Endodermal cell (in vitro differentiated cells): ENCODE data around the gene FANK1. TPM values are rescaled to one million over a fixed set of nuclear protein-coding genes. Genes with fewer than 3 reads are reported as not detected.
"Not testable (repeated sequence)": the region's sequence is repeated elsewhere in the genome, so short reads cannot be mapped to it uniquely, and the experiment has no call there.

Source experiments
- DNase-seq: peaks from one replicate; pipeline ENCODE4 v3.0.0-alpha.2; 2017
- H3K27ac ChIP-seq: 2 replicates; pipeline ENCODE4 v1.5.1; 2013; ENCODE audit warnings: mild to moderate bottlenecking, low read depth, low read length, moderate library complexity
- H3K27me3 ChIP-seq: 2 replicates; pipeline ENCODE4 v1.6.1; 2013; ENCODE audit warnings: mild to moderate bottlenecking, low read length, moderate library complexity; ENCODE audit not compliant: insufficient read depth, control insufficient read depth, poor library complexity, severe bottlenecking
- H3K36me3 ChIP-seq: 2 replicates; pipeline ENCODE4 v1.7.0; 2013; ENCODE audit warnings: mild to moderate bottlenecking, low read length, moderate library complexity; ENCODE audit not compliant: control insufficient read depth, insufficient read depth
- H3K4me1 ChIP-seq: one replicate; pipeline ENCODE4 v1.7.0; 2013; ENCODE audit warnings: low read length; ENCODE audit not compliant: control insufficient read depth, insufficient read depth
- H3K4me3 ChIP-seq: 2 replicates; pipeline ENCODE4 v1.5.1; 2013; ENCODE audit warnings: mild to moderate bottlenecking, low read length, moderate library complexity
- H3K9ac ChIP-seq: 2 replicates; pipeline ENCODE4 v1.6.1; 2013; ENCODE audit warnings: mild to moderate bottlenecking, low read length, moderate library complexity; ENCODE audit not compliant: poor library complexity, severe bottlenecking; ENCODE audit errors: extremely low read depth
- H3K9me3 ChIP-seq: 2 replicates; pipeline ENCODE4 v1.6.1; 2013; ENCODE audit warnings: mild to moderate bottlenecking, low read length, moderate library complexity; ENCODE audit not compliant: control insufficient read depth
- H3K27ac Mint-ChIP-seq: 2 replicates; pipeline ENCODE4 v1.8.0; 2020; ENCODE audit warnings: mixed read lengths
- H3K27me3 Mint-ChIP-seq: 2 replicates; pipeline ENCODE4 v1.8.0; 2021; ENCODE audit warnings: mild to moderate bottlenecking, mixed read lengths; ENCODE audit not compliant: insufficient read depth
- H3K36me3 Mint-ChIP-seq: 2 replicates; pipeline ENCODE4 v1.8.0; 2020; ENCODE audit warnings: low read depth, mixed read lengths
- H3K4me1 Mint-ChIP-seq: 2 replicates; pipeline ENCODE4 v1.8.0; 2020; ENCODE audit warnings: mixed read lengths
- H3K4me3 Mint-ChIP-seq: 2 replicates; pipeline ENCODE4 v1.8.0; 2020; ENCODE audit warnings: mild to moderate bottlenecking, moderate library complexity, mixed read lengths
- H3K9me3 Mint-ChIP-seq: 2 replicates; pipeline ENCODE4 v1.8.0; 2020; ENCODE audit warnings: mild to moderate bottlenecking, mixed read lengths
- WGBS, 2 experiments: methylation state at CpG; one replicate each; pipeline versions ENCODE4 v1.1.5 to v1.1.7; 2013; ENCODE audit warnings: missing lambda C conversion rate in 2 of 2, mixed read lengths in 1 of 2; ENCODE audit not compliant: insufficient coverage in 1 of 2, insufficient read length in 1 of 2; 5-methylcytosine and 5-hydroxymethylcytosine counted together
- total RNA-seq, 2 donors: library from RNA; stranded (reverse); fragmentation: NEBNext Ultra II Directional in 1 of 2; extraction: Animal tissue kit (Norgen Biotek cat#: 25700) in 1 of 2; gene quantifications; 2 replicates in 1 of 2; 3 replicates in 1 of 2; pipeline ENCODE4 v1.2.1, GENCODE V29; 2021

The FANK1 gene
- total RNA-seq, 2 donors from 2014 or later: 7.7 to 10.0 TPM

DNA sequence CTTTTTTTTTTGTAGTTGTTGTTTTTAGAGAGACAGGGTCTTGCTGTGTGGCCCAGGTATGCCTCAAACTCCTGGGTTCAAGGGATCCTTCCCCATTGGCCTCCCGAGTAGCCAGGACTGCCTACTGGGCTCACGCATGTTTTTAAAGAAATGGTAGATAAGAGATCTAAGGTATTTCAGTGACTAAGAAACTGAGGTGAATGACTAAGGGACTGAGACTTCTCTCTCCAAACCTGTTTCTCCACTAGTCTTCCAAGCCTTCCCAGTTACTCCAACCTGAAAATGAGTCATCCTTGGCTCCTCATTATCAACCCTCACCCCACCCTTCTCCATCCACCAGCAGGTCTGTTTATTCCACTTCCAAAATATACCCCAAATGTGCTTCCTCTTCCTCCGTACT is 4.6 kb downstream of the FANK1 start:
- H3K4me3 Mint-ChIP-seq, H3K36me3 ChIP-seq, H3K9me3 ChIP-seq, H3K4me1 ChIP-seq, H3K9ac ChIP-seq, H3K27ac ChIP-seq, H3K27me3 Mint-ChIP-seq, H3K27me3 ChIP-seq, H3K4me3 ChIP-seq: not testable (repeated sequence)
- peak overlapping the region; percentile 40 for H3K27ac Mint-ChIP-seq
- WGBS, 2 experiments: 87% methylated on average over 2 of the region's 3 CpGs; no CpG with 5 or more reads in 1 of the 2 experiments
- peak; percentile 66 for DNase-seq
- peaks cover 11% of the 10 kb centered on the region for H3K36me3 Mint-ChIP-seq
- peaks cover 16% of the 10 kb centered on the region for H3K9me3 Mint-ChIP-seq
- H3K4me1 Mint-ChIP-seq: peaks cover 16% of the 10 kb centered on the region

DNA sequence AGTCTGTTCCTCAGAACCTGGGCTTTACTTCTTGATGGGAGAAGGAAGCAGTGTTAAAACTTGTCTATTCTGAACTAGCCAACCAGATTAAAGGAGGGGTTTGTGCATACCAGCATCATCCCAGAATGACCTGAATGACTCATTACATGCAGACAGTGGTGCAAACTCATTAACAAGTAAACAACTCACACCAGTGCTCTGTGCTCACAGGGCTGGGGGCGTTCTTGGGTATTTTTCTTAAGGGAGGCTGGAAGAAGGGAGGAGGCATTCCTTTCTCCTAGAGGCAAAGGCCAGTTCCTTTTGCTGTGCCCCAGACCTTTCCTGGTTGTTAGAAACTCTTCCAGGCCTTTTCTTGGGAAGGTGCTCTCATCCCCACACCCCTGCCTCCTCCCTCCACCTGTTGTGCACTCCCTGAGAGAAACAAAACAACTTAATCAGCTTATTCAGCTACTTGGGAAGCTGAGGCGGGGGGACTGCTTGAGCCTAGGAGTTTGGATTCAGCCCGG is 6.8 kb downstream of the FANK1 start:
- not testable (repeated sequence) for H3K27ac Mint-ChIP-seq, H3K27ac ChIP-seq, H3K4me1 ChIP-seq, H3K36me3 ChIP-seq, H3K27me3 Mint-ChIP-seq, H3K9me3 ChIP-seq, H3K27me3 ChIP-seq, H3K4me3 Mint-ChIP-seq, H3K9ac ChIP-seq, H3K4me3 ChIP-seq
- peak; percentile 84 for DNase-seq
- Mint-ChIP-seq H3K36me3 (peaks cover 21% of the 10 kb centered on the region), H3K9me3 (peaks cover 21% of the 10 kb centered on the region), H3K4me1 (peaks cover 11% of the 10 kb centered on the region)
- 74% methylated on average over 2 of the region's 3 CpGs; no CpG with 5 or more reads in 1 of the 2 experiments for WGBS, 2 experiments

DNA sequence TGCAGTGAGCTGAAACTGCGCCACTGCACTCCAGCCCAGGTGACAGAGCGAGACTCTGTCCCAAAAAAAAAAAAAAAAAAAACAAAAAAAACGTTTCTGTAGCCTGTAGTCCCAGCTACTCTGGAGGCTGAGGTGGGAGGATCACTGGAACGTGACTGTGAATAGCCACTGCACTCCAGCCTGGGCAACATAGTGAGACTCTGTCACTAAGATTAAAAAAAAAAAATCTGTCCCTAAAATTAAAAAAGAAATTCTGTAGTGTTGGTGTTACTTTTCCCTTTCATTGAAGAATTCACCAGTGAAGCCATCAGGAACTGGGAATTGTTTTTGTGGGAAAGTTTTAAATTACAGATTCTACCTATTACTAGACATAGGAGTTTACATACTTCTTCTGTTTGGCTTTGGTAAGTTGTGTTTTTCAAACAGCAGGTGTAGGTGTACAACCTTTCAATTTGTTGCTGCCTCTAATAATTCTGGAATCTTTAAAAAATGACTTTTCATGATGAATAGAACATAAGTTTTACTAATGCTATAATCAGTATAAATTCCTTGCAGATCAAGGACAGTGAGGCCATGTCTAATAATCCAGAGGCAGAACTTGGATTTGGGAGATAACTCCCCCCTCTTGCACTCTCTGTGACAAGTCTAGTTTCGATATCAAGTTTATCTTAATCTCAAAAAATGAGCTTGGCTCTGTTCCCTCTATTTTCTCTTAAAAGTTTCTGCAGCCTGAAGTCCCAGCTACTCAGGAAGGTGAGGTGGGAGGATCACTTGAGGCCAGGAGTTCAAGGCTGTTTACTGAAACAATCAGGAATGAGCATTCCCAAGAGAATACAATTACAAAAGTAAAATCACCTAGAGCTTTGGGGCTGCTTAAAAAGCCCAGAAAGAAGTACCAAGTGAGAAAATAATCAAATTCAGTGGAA is 9.0 kb downstream of the FANK1 start:
- H3K36me3 ChIP-seq, H3K4me3 ChIP-seq, H3K4me1 ChIP-seq, H3K27me3 ChIP-seq, H3K27me3 Mint-ChIP-seq, H3K9me3 ChIP-seq, H3K4me3 Mint-ChIP-seq, DNase-seq, H3K27ac Mint-ChIP-seq, H3K9ac ChIP-seq, H3K27ac ChIP-seq: not testable (repeated sequence)
- H3K36me3 Mint-ChIP-seq: peaks cover 25% of the 10 kb centered on the region
- H3K9me3 Mint-ChIP-seq: peaks cover 26% of the 10 kb centered on the region
- peaks cover 11% of the 10 kb centered on the region for H3K4me1 Mint-ChIP-seq
- WGBS, 2 experiments: 83 to 86% methylated on average over 2 to 5 of the region's 5 CpGs

DNA sequence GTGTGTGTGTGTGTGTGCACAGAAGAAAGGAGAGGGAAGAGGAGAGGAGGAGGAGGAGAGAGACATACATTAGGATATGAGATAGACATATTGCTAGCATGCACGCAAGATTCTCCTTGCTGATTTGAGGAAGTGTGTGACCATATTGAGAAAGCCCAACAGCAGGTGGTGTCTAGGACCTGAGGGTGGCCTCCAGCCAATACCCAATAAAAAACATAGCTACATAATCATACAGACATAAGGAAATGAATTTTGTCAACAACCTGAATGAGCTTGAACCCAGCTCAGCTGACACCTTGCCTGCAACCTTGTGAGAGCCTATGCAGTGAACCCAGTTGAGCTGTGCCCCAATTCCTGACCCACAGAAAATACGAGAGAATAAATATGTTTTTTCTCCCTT is 11.2 kb downstream of the FANK1 start:
- not testable (repeated sequence) for H3K4me3 ChIP-seq, H3K27me3 ChIP-seq, H3K9me3 ChIP-seq, DNase-seq, H3K9ac ChIP-seq, H3K27ac ChIP-seq, H3K36me3 ChIP-seq, H3K4me3 Mint-ChIP-seq, H3K27me3 Mint-ChIP-seq, H3K4me1 ChIP-seq, H3K27ac Mint-ChIP-seq
- Mint-ChIP-seq H3K9me3 (peaks cover 26% of the 10 kb centered on the region), H3K4me1 (peaks cover 16% of the 10 kb centered on the region), H3K36me3 (peaks cover 25% of the 10 kb centered on the region)
- WGBS, 2 experiments: 80 to 89% methylated on average over 1 to 2 of the region's 2 CpGs

DNA sequence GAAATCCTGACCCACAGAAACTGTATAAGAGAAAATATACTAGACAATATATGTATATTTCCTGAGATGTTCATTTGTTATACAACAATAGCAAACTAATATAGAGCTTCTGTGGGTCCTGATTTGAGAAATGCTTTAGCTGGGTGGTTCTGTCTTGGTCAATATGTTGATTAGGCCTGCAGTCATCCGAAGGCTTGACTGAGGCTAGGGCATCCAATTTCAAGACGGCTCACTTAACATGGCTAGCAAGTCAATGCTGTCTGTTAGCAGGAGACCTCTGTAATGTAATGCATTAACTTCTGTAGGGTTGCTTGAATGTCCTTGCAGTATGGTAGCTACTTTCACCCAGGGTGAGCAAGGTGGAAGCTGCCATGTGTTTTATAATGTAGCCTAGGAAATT is 12.4 kb downstream of the FANK1 start:
- not testable (repeated sequence) for H3K27ac ChIP-seq, H3K27me3 ChIP-seq, H3K27me3 Mint-ChIP-seq, H3K27ac Mint-ChIP-seq, H3K4me1 ChIP-seq, H3K4me3 Mint-ChIP-seq, DNase-seq, H3K36me3 ChIP-seq, H3K4me3 ChIP-seq, H3K9ac ChIP-seq, H3K9me3 ChIP-seq
- Mint-ChIP-seq H3K9me3 (peaks cover 24% of the 10 kb centered on the region), H3K36me3 (peaks cover 25% of the 10 kb centered on the region), H3K4me1 (peaks cover 19% of the 10 kb centered on the region)
- 64 to 81% methylated on average over 2 of the region's 2 CpGs for WGBS, 2 experiments

DNA sequence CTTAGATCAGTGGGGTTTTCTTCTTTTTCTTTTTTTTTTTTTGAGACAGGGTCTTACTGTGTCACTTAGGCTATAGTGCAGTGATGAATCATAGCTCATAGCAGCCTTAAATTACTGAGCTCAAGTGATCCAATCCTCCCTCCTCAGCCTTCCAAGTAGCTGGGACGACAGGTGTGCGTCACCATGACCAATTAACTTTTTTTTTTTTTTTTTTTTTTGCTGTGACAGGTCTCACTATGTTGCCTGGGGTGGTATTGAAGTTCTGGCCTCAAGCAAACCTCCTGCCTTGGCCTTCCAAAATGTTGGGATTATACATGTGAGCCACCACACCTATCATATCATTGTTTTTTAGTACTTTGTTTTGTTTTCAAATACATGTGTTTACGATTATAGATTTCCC is 13.1 kb downstream of the FANK1 start:
- not testable (repeated sequence) for H3K36me3 ChIP-seq, H3K4me3 ChIP-seq, H3K27me3 Mint-ChIP-seq, H3K27ac Mint-ChIP-seq, H3K9me3 ChIP-seq, H3K4me3 Mint-ChIP-seq, H3K9ac ChIP-seq, H3K27me3 ChIP-seq, H3K27ac ChIP-seq, DNase-seq, H3K4me1 ChIP-seq
- H3K9me3 Mint-ChIP-seq: peaks cover 24% of the 10 kb centered on the region
- H3K36me3 Mint-ChIP-seq: peaks cover 25% of the 10 kb centered on the region
- peaks cover 19% of the 10 kb centered on the region for H3K4me1 Mint-ChIP-seq
- WGBS, 2 experiments: 50% methylated on average over 2 of the region's 3 CpGs; no CpG with 5 or more reads in 1 of the 2 experiments
